Tibial artery (tissue), 4 donors: ENCODE measurements around the gene C3orf22.

Source experiments
- DNase-seq, 2 donors: peaks; one replicate each; pipeline ENCODE4 v3.0.0-alpha.2; 2019
- H3K27ac ChIP-seq, 2 donors: fragments of 200-600 bp; sonication (generic) in 1 of 2; 1 replicate in 1 of 2; 2 replicates in 1 of 2; pipeline ENCODE4 v1.5.1; 2018 to 2019; ENCODE audit warnings: mild to moderate bottlenecking in 1 of 2
- H3K27me3 ChIP-seq, 2 donors: fragments of 200-600 bp; sonication (generic) in 1 of 2; one replicate each; pipeline versions ENCODE4 v1.5.1 to v1.6.0; 2016 to 2019
- H3K36me3 ChIP-seq, 3 donors: fragments of 200-600 bp; sonication (generic) in 2 of 3; one replicate each; pipeline ENCODE4 v1.5.1; 2016 to 2019; ENCODE audit warnings: mild to moderate bottlenecking in 2 of 3
- H3K4me1 ChIP-seq, 4 donors: fragments of 200-600 bp; sonication (generic) in 2 of 4; 1 replicate in 3 of 4; 2 replicates in 1 of 4; pipeline ENCODE4 v1.5.1; 2016 to 2019
- H3K4me3 ChIP-seq, 2 donors: fragments of 200-600 bp; sonication (generic) in 1 of 2; 1 replicate in 1 of 2; 2 replicates in 1 of 2; pipeline ENCODE4 v1.5.1; 2018 to 2019; ENCODE audit warnings: mild to moderate bottlenecking in 2 of 2
- H3K9me3 ChIP-seq, 3 donors: fragments of 200-600 bp; sonication (generic) in 1 of 3; one replicate each; pipeline ENCODE4 v1.5.1; 2016 to 2019
- CTCF ChIP-seq, 2 experiments: fragments of 200-600 bp in 1 of 2; fragments of 450-650 bp in 1 of 2; IDR thresholded peaks; one replicate each; pipeline ENCODE4 v1.5.1; 2017 to 2019; ENCODE audit warnings: antibody characterized with exemption in 2 of 2, mild to moderate bottlenecking in 1 of 2, moderate library complexity in 1 of 2
- intact Hi-C: fragments of 100-400 bp; cut with DNase I; formaldehyde crosslinking; loops from one replicate; pipeline ENCODE4 v1.15.0; 2023; ENCODE audit warnings: low total_unique reads

C3orf22 gene

GRCh38 chr3:126529585-126530170 is 29.1 kb downstream of the C3orf22 start:
- Histone ChIP-seq H3K27ac (no peak overlapping the region), H3K36me3 (no peaks in the 10 kb centered on the region), H3K27me3 (peaks cover 0 to 24% of the 10 kb centered on the region in 2 donors), H3K9me3 (no peaks in the 10 kb centered on the region), H3K4me3 (no peak overlapping the region), H3K4me1 (peaks cover 0 to 3% (median 2%) of the 10 kb centered on the region in 4 donors)
- intact Hi-C loops, result loop anchor here (10.0 kb wide), 2 partner anchors 925 to 1015 kb away; no protein-coding TSS in a partner anchor
- TF ChIP-seq CTCF (IDR thresholded peaks at IDR 0.05), result no peak
- DNase-seq, result no peak

- H3K27ac ChIP-seq, result no peak overlapping the region
- H3K9me3 ChIP-seq, result no peaks in the 10 kb centered on the region
- TF ChIP-seq CTCF (IDR thresholded peaks at IDR 0.05), result no peak
- H3K4me3 ChIP-seq, result no peak overlapping the region
- H3K4me1 ChIP-seq, result peaks cover 0 to 10% (median 9%) of the 10 kb centered on the region in 4 donors
- DNase-seq, result no peak
- H3K36me3 ChIP-seq, result no peaks in the 10 kb centered on the region
- H3K27me3 ChIP-seq, result peaks cover 0 to 26% of the 10 kb centered on the region in 2 donors
- intact Hi-C loops, result loop anchor here (10.0 kb wide), 2 partner anchors 926 to 1016 kb away; no protein-coding TSS in a partner anchor
Measured at GRCh38 chr3:126528800-126529541, 29.8 kb downstream of the C3orf22 start.

GRCh38 chr3:126528419-126528799 is 30.3 kb downstream of the C3orf22 start:
- Histone ChIP-seq H3K27me3 (peaks cover 0 to 32% of the 10 kb centered on the region in 2 donors), H3K4me1 (peaks cover 0 to 14% (median 12%) of the 10 kb centered on the region in 4 donors), H3K4me3 (no peak overlapping the region), H3K36me3 (no peaks in the 10 kb centered on the region), H3K9me3 (no peaks in the 10 kb centered on the region), H3K27ac (no peak overlapping the region)
- TF ChIP-seq CTCF (IDR thresholded peaks at IDR 0.05), result no peak
- intact Hi-C loops, result loop anchor here (10.0 kb wide), 2 partner anchors 926 to 1016 kb away; no protein-coding TSS in a partner anchor
- no peak for DNase-seq

GRCh38 chr3:126527455-126528211 is 31.1 kb downstream of the C3orf22 start:
- H3K4me1 ChIP-seq, result peaks cover 0 to 14% (median 12%) of the 10 kb centered on the region in 4 donors
- no peaks in the 10 kb centered on the region for H3K9me3 ChIP-seq
- peaks cover 0 to 35% of the 10 kb centered on the region in 2 donors for H3K27me3 ChIP-seq
- DNase-seq, result no peak
- H3K36me3 ChIP-seq, result no peaks in the 10 kb centered on the region
- TF ChIP-seq CTCF (IDR thresholded peaks at IDR 0.05), result no peak
- no peak overlapping the region for H3K27ac ChIP-seq
- H3K4me3 ChIP-seq, result no peak overlapping the region
- intact Hi-C loops, result loop anchor here (10.0 kb wide), 2 partner anchors 927 to 1017 kb away; no protein-coding TSS in a partner anchor

GRCh38 chr3:126527006-126527405 is 31.7 kb downstream of the C3orf22 start:
- DNase-seq, result no peak
- peaks cover 0 to 14% (median 12%) of the 10 kb centered on the region in 4 donors for H3K4me1 ChIP-seq
- intact Hi-C loops, result loop anchor here (10.0 kb wide), 2 partner anchors 928 to 1018 kb away; no protein-coding TSS in a partner anchor
- no peaks in the 10 kb centered on the region for H3K9me3 ChIP-seq
- no peak for TF ChIP-seq CTCF (IDR thresholded peaks at IDR 0.05)
- peaks cover 0 to 35% of the 10 kb centered on the region in 2 donors for H3K27me3 ChIP-seq
- H3K36me3 ChIP-seq, result no peaks in the 10 kb centered on the region
- no peak overlapping the region for H3K27ac ChIP-seq
- H3K4me3 ChIP-seq, result no peak overlapping the region
